ENCODE results near the gene NMNAT2. TPM values are rescaled to one million over a fixed set of nuclear protein-coding genes. Genes with fewer than 3 reads are reported as not detected.

NMNAT2 gene
- total RNA-seq, 1 experiment from 2014 or later = 11.4 TPM

GRCh38 chr1:183239793-183240525 is 178.2 kb downstream of the NMNAT2 start:
- Histone ChIP-seq H3K9me3 (ENCODE audit: control insufficient read depth, low read depth, low read length) (no peaks in the 10 kb centered on the region), H3T11ph (ENCODE audit: low read length) (no peak overlapping the region), H2AFZ (ENCODE audit: low read length) (no peak overlapping the region), H3K79me2 (ENCODE audit: insufficient read depth, low read length) (no peaks in the 10 kb centered on the region), H3K18ac (ENCODE audit: insufficient read length, low read depth, low read length) (no peak overlapping the region), H3K56ac (ENCODE audit: insufficient read length, low read depth, low read length) (no peak overlapping the region), H3K4me1 (ENCODE audit: insufficient read depth, low read length) (peaks cover 3% of the 10 kb centered on the region; the same call in 1 of the 2 replicates), H2BK120ac (ENCODE audit: low read depth, low read length, poor library complexity, severe bottlenecking) (no peak overlapping the region), H3K27ac (ENCODE audit: insufficient read length, low read depth, low read length) (no peak overlapping the region), H2BK5ac (ENCODE audit: insufficient read length, low read length) (no peak overlapping the region), H4K8ac (replicated peaks; ENCODE audit: insufficient read length, low read depth, low read length) (no peak overlapping the region), H2BK15ac (ENCODE audit: low read depth, low read length) (no peak overlapping the region), H3K27me3 (ENCODE audit: insufficient read depth, low read length) (no peaks in the 10 kb centered on the region), H4K91ac (ENCODE audit: insufficient read length, low read depth, low read length) (no peak overlapping the region), H3K9ac (ENCODE audit: extremely low read depth, insufficient read length, low read length) (no peak overlapping the region), H3K4ac (ENCODE audit: low read depth, low read length) (no peak overlapping the region), H4K20me1 (ENCODE audit: control insufficient read depth, insufficient read depth, insufficient read length) (no peaks in the 10 kb centered on the region), H3K79me1 (ENCODE audit: insufficient read depth, low read depth, low read length, poor library complexity, severe bottlenecking) (no peaks in the 10 kb centered on the region), H4K5ac (ENCODE audit: insufficient read length, low read depth, low read length) (no peak overlapping the region), H3K23me2 (ENCODE audit: insufficient read length, low read depth, low read length, poor library complexity, severe bottlenecking) (peaks cover 5% of the 10 kb centered on the region), H3K14ac (ENCODE audit: insufficient read depth, low read length) (no peak overlapping the region), H3K23ac (ENCODE audit: insufficient read length, low read depth, low read length) (peak overlapping the region; percentile 44), H2AK5ac (ENCODE audit: insufficient read length, low read length) (no peak overlapping the region), H2BK12ac (ENCODE audit: insufficient read length, low read depth, low read length) (no peak overlapping the region), H3K4me2 (ENCODE audit: insufficient read depth, insufficient read length, low read length) (no peak overlapping the region), H2BK20ac (ENCODE audit: low read depth, low read length, poor library complexity, severe bottlenecking) (no peak overlapping the region)
- no CpG with 5 or more reads among the region's 8 CpGs for WGBS (ENCODE audit: extremely low coverage, insufficient read length, low lambda C conversion rate)
- no peak for DNase-seq
- peaks cover 0 to 8% (median 0%) of the 10 kb centered on the region in 3 experiments; a peak in 1 of 7 replicates for H3K36me3 Mint-ChIP-seq (ENCODE audit: insufficient read depth in 1 of 3, low read depth in 3 of 3)
- H3K9me3 Mint-ChIP-seq = no peaks in the 10 kb centered on the region
- peaks cover 18 to 19% of the 10 kb centered on the region in 2 experiments for H3K4me1 Mint-ChIP-seq
- no peak for TF ChIP-seq CTCF (conservative IDR thresholded peaks at IDR 0.05)
- H3K27ac Mint-ChIP-seq = no peak overlapping the region
- no peak overlapping the region for H3K4me3 Mint-ChIP-seq
- no peaks in the 10 kb centered on the region for H3K27me3 Mint-ChIP-seq (ENCODE audit: low read depth)
